ENCODE data around the gene TLNRD1. TPM values are rescaled to one million over a fixed set of nuclear protein-coding genes. Genes with fewer than 3 reads are reported as not detected.

Gene TLNRD1
- total RNA-seq, 1 experiment from 2014 or later: 24.3 TPM

- peak; percentile 56 for DNase-seq (ENCODE audit: low read depth)
Observed at GRCh38 chr15:81054236-81054635, 53.5 kb downstream of the TLNRD1 start.

Other genes with a start within 250 kb of the TLNRD1 start
- 1.5 and 4.5 TPM in 2 replicates for gene CEMIP, start 221.6 kb upstream of the TLNRD1 start, total RNA-seq (2014; rRNA removed)
- 17.8 and 19.4 TPM in 2 replicates for gene MESD, start 11.1 kb upstream of the TLNRD1 start, total RNA-seq (2014; rRNA removed)
- gene CFAP161, start 133.3 kb downstream of the TLNRD1 start, total RNA-seq (2014; rRNA removed): 1.2 TPM in 1 of 2 replicates, not detected in the other
- gene IL16, start 196.0 kb downstream of the TLNRD1 start, total RNA-seq (2014; rRNA removed): not detected in 2 replicates

Measured in LHCN-M2 (cell line).